ENCODE results near the gene ANKRD40. TPM values are rescaled to one million over a fixed set of nuclear protein-coding genes. Genes with fewer than 3 reads are reported as not detected.

The ANKRD40 gene
- total RNA-seq, 4 donors from 2014 or later: 18.2 to 24.7 (median 21.4) TPM

DNA sequence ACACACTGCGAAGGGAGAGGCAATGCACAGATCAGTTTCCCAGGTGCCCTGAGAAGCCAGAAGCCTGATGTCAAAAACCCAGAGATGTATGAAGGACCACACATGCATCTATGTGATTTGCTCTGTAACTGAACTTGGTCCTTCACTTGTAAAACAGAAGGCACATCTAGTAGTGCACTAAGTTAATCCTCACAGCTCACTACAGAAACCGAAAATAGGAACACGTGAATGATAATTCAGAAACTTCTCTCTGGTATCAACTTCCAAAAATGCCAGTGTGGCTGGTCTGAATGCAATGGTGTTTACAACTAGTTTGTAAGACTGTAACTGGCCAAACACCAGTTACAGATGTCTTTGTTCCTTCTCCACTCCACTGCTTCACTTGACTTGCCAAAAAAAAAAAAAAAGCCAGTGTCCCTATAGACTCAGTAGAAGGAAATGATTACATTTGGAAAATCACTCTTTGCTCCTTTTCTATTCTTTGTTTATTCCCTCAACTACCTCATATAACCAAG lies 11.3 kb downstream of the ANKRD40 start:
- H3K36me3 ChIP-seq: peaks cover 0 to 51% (median 0%) of the 10 kb centered on the region in 3 donors
- DNase-seq: no peak
- peaks cover 0 to 26% (median 3%) of the 10 kb centered on the region in 4 donors for H3K4me1 ChIP-seq
- no peak for TF ChIP-seq POLR2A (IDR thresholded peaks at IDR 0.05)
- TF ChIP-seq, protein P1, sequence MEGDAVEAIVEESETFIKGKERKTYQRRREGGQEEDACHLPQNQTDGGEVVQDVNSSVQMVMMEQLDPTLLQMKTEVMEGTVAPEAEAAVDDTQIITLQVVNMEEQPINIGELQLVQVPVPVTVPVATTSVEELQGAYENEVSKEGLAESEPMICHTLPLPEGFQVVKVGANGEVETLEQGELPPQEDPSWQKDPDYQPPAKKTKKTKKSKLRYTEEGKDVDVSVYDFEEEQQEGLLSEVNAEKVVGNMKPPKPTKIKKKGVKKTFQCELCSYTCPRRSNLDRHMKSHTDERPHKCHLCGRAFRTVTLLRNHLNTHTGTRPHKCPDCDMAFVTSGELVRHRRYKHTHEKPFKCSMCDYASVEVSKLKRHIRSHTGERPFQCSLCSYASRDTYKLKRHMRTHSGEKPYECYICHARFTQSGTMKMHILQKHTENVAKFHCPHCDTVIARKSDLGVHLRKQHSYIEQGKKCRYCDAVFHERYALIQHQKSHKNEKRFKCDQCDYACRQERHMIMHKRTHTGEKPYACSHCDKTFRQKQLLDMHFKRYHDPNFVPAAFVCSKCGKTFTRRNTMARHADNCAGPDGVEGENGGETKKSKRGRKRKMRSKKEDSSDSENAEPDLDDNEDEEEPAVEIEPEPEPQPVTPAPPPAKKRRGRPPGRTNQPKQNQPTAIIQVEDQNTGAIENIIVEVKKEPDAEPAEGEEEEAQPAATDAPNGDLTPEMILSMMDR (IDR thresholded peaks at IDR 0.05): no peak
- no peaks in the 10 kb centered on the region for H3K27me3 ChIP-seq
- no peak overlapping the region for H3K4me3 ChIP-seq
- H3K27ac ChIP-seq: no peak overlapping the region
- H3K9me3 ChIP-seq: no peaks in the 10 kb centered on the region

DNA sequence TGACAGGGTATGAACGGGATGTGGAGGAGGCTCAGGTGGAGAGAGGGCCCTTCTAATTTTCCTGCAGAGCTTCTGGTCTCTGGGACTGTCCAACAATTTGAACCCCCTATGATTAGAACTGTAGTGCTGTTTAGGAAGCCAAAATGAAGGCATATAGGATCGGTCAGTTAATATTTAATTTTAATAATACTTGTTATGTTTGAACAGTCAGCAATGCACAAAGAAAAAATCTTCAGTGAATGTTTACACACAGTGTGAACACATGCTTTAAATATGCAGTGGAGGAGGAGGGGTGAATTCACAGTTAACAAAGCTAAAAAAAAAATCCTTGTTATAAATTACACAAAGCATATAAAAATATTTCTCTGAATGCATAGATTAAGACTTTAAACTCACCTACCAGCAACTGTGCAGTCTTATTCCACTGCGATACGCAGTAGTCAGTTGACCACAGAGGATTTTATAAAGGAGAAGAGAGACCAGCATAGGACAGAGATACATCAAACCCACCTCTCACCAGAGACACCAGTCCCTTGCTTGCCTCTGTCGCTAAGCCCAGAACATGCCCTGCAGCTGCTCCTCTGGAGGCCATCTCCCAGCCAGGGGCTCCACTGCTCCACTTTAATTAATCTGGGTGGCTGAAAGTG lies 14.6 kb downstream of the ANKRD40 start:
- Histone ChIP-seq H3K4me3 (no peak overlapping the region), H3K27ac (peak overlapping the region in 3 of 4 donors; percentile 60 to 85 (median 79)), H3K9me3 (no peaks in the 10 kb centered on the region), H3K27me3 (no peaks in the 10 kb centered on the region), H3K36me3 (peaks cover 0 to 26% (median 0%) of the 10 kb centered on the region in 3 donors), H3K4me1 (peaks cover 0 to 56% (median 7%) of the 10 kb centered on the region in 4 donors)
- no peak for DNase-seq
- TF ChIP-seq, protein P1 (IDR thresholded peaks at IDR 0.05): no peak
- no peak for TF ChIP-seq POLR2A (IDR thresholded peaks at IDR 0.05)

DNA sequence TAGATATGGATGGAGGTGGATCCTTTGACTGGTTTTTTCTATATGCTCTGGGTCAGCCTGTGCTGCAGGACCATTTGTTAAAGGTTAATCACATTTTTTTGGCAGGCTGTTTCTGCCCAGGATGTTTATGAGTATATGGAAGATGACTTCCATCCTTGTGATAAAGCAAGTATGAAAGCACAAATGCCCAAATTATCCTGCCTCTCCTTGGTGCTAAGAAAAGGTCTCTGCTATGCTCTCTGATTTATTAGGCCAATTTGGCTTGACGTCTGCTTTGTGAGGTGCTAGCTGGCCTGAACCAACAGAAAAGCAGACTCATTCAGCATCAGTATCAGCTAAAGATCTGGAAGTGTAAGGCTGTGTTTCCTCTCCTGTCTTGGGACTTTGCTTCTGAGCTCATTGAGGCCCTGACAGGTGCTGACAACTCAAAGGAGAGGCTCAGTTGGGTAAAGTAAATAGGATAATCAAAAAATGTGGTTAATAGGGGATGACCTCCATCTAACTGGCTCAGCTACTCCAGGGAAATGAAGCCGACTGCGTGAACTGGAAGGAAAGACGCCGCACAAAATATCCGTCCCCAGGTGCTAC lies 15.2 kb downstream of the ANKRD40 start:
- TF ChIP-seq POLR2A (IDR thresholded peaks at IDR 0.05): no peak
- TF ChIP-seq, protein P1 (IDR thresholded peaks at IDR 0.05): no peak
- H3K4me1 ChIP-seq: peaks cover 0 to 62% (median 7%) of the 10 kb centered on the region in 4 donors
- no peak for DNase-seq

DNA sequence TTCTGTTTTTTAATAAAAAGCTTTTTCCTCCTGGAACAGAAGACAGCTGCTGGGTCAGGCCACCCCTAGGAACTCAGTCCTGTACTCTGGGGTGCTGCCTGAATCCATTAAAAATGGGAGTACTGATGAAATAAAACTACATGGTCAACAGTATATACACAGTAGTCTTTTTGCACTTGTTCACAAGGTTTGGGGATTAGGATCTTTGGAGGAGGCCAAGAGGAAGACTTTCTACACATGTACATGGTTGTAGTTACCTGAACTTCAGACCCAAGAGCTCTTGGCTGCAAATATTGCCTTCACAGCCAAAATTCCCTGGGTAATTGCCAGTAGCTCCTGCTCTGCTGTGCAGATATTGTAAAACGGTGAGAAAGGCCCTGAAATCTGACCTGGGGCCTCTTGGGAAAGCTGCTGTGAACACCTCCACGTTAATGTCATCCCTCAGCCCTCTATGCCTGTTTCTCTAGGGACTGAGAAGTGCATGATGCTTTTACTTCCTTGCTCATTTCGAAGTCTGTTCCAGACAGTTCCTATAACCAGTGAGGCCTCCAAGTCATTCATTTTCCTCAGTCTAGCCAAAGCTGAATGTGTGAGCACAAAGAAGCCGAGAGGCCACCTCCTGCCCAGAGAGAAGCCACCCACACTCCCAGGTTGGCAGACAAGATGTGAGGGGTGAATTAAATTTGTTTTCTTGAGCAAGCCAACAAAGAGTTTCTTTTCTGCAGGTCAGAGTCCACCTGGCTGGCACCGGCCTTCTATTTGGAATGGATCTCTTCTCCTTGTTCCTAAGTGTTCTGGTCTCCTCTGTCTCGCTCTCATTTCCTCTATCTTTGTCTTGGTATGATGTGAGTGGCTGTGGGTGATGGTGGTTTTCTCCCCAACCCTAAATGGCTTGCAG lies 15.9 kb downstream of the ANKRD40 start:
- TF ChIP-seq POLR2A (IDR thresholded peaks at IDR 0.05): no peak
- TF ChIP-seq, protein P1 (IDR thresholded peaks at IDR 0.05): no peak
- H3K27ac ChIP-seq: peak overlapping the region in 3 of 4 donors; percentile 60 to 85 (median 79)
- peaks cover 0 to 15% (median 0%) of the 10 kb centered on the region in 3 donors for H3K36me3 ChIP-seq
- peak in 1 of 3 donors; percentile 68 for DNase-seq
- no peaks in the 10 kb centered on the region for H3K27me3 ChIP-seq
- H3K4me3 ChIP-seq: no peak overlapping the region
- H3K9me3 ChIP-seq: no peaks in the 10 kb centered on the region
- peaks cover 0 to 70% (median 10%) of the 10 kb centered on the region in 4 donors for H3K4me1 ChIP-seq

More for the DNA sequence above, 15.2 kb downstream of the ANKRD40 start:
- Histone ChIP-seq H3K9me3 (no peaks in the 10 kb centered on the region), H3K36me3 (peaks cover 0 to 20% (median 0%) of the 10 kb centered on the region in 3 donors), H3K27ac (peak overlapping the region in 3 of 4 donors; percentile 60 to 85 (median 79)), H3K27me3 (no peaks in the 10 kb centered on the region), H3K4me3 (no peak overlapping the region)

DNA sequence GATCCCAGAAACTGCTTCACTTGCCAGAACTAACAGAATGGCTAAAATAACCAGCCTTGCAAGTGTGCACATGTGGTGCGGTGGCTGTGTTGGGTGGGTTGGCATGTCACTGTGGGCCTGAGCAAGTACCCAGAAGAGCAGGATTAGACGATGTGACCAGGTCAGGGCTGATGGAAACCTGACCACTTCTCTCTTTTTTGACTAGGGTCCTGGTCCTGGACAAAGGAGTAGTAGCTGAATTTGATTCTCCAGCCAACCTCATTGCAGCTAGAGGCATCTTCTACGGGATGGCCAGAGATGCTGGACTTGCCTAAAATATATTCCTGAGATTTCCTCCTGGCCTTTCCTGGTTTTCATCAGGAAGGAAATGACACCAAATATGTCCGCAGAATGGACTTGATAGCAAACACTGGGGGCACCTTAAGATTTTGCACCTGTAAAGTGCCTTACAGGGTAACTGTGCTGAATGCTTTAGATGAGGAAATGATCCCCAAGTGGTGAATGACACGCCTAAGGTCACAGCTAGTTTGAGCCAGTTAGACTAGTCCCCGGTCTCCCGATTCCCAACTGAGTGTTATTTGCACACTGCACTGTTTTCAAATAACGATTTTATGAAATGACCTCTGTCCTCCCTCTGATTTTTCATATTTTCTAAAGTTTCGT lies 16.7 kb downstream of the ANKRD40 start:
- peaks cover 0 to 8% (median 0%) of the 10 kb centered on the region in 3 donors for H3K36me3 ChIP-seq
- H3K27ac ChIP-seq: peak overlapping the region in 3 of 4 donors; percentile 60 to 85 (median 79)
- TF ChIP-seq, protein P1 (IDR thresholded peaks at IDR 0.05): no peak
- no peak for TF ChIP-seq POLR2A (IDR thresholded peaks at IDR 0.05)
- H3K9me3 ChIP-seq: no peaks in the 10 kb centered on the region
- no peaks in the 10 kb centered on the region for H3K27me3 ChIP-seq
- DNase-seq: no peak
- H3K4me1 ChIP-seq: peaks cover 0 to 78% (median 10%) of the 10 kb centered on the region in 4 donors
- H3K4me3 ChIP-seq: no peak overlapping the region

All from Peyer's patch (tissue), 4 donors.